ENCODE measurements around the gene RNF181. TPM values are rescaled to one million over a fixed set of nuclear protein-coding genes. Genes with fewer than 3 reads are reported as not detected.

RNF181 gene
- total and polyA plus RNA-seq, 2 of the 8 experiments (the other 6 are each of a cell fraction or from before 2014, with no cell fraction given) = 97.2 to 514 TPM

GRCh38 chr2:85611705-85612587 lies 16.4 kb downstream of the RNF181 start, which contains the start of gene C2orf68 (continued):
- TF ChIP-seq E2F6 (IDR thresholded peaks at IDR 0.05) = peak; percentile 61
- peak; percentile 47 for TF ChIP-seq TBP (IDR thresholded peaks at IDR 0.05; ENCODE audit: low read depth, low read length)
- peak; percentile 67 for TF ChIP-seq KDM4A (IDR thresholded peaks at IDR 0.05; ENCODE audit: low read depth, low read length, severe bottlenecking)
- no peak for TF ChIP-seq KDM1A (IDR thresholded peaks at IDR 0.05; ENCODE audit: borderline replicate concordance, low read length)
- no peak for TF ChIP-seq GTF2F1 (IDR thresholded peaks at IDR 0.05; ENCODE audit: borderline replicate concordance, low read depth, low read length)
- TF ChIP-seq MAX (IDR thresholded peaks at IDR 0.05) = peak; percentile 44
- TF ChIP-seq KDM5A (IDR thresholded peaks at IDR 0.05; ENCODE audit: low read length) = 0 out of 2 replicates have a peak, but pooled peaks have one; percentile 8
- no peak for TF ChIP-seq JUND (IDR thresholded peaks at IDR 0.05; ENCODE audit: low read length)
- peak; percentile 90 for TF ChIP-seq PHF8 (conservative IDR thresholded peaks at IDR 0.05; ENCODE audit: low read depth, low read length)
- peak; percentile 80 for TF ChIP-seq ASH2L (IDR thresholded peaks at IDR 0.05; ENCODE audit: low read length)
- no peak for TF ChIP-seq CTBP2 (IDR thresholded peaks at IDR 0.05; ENCODE audit: borderline replicate concordance, insufficient read depth, insufficient read length, low read length)
- no peak for TF ChIP-seq NANOG (IDR thresholded peaks at IDR 0.05; ENCODE audit: insufficient read depth, low read depth, low read length, poor library complexity, severe bottlenecking)
- TF ChIP-seq TEAD4 (IDR thresholded peaks at IDR 0.05; ENCODE audit: low read depth, low read length) = no peak
- peak; percentile 95 for TF ChIP-seq GABPA (IDR thresholded peaks at IDR 0.05; ENCODE audit: borderline replicate concordance, insufficient read depth, low read length)
- no peak; the same call in 1 of the 2 replicates for TF ChIP-seq CREB1 (IDR thresholded peaks at IDR 0.05)
- TF ChIP-seq SIN3A (conservative IDR thresholded peaks at IDR 0.05 in 1 of 2, IDR thresholded peaks at IDR 0.05 in 1 of 2; ENCODE audit: low read depth in 1 of 2, low read length in 2 of 2) = peak; percentile 9 to 69; a peak in 3 of 4 replicates
- TF ChIP-seq ZNF274 (IDR thresholded peaks at IDR 0.05; ENCODE audit: borderline replicate concordance, extremely low read depth, low read length) = no peak
- TF ChIP-seq POLR2A (IDR thresholded peaks at IDR 0.05; ENCODE audit: control extremely low read depth in 1 of 2, low read depth in 2 of 2, low read length in 2 of 2) = peak; percentile 73 to 84
- 0 out of 2 replicates have a peak, but pooled peaks have one; percentile 44 for TF ChIP-seq EGR1 (IDR thresholded peaks at IDR 0.05; ENCODE audit: borderline replicate concordance, low read depth, low read length)

Measured in H1 (cell line).